K562 (cell line): ENCODE results near the gene GMDS. TPM values are rescaled to one million over a fixed set of nuclear protein-coding genes. Genes with fewer than 3 reads are reported as not detected.

Experiments
- ATAC-seq: fragments of 200-7000 bp; cut with Tn5 transposase; 3 replicates; pipeline ENCODE4 v1.9.1; 2020; ENCODE audit warnings: moderate library complexity
- BruUV-seq: library from RNA; stranded (reverse); fragments of 400-500 nt; replicated peaks from 2 replicates; lab custom pipeline; 2021; lab: Mats Ljungman, UMichigan
- CTCF ChIA-PET: fragments of 300-600 bp; formaldehyde crosslinking; extraction: SDS; loops from one replicate; lab custom pipeline; 2021; ENCODE audit warnings: low intra/inter-chr PET ratio; lab: Yijun Ruan, JAX
- POLR2A ChIA-PET: fragments of 300-600, 350-650 bp; sonication (Branson Sonifier 250); formaldehyde crosslinking; extraction: SDS; loops from one replicate; lab custom pipeline; 2021; ENCODE audit warnings: antibody characterized with exemption, inconsistent platforms; lab: Yijun Ruan, JAX
- DNase-seq, 4 experiments: peaks; one replicate each; pipeline versions ENCODE4 v3.0.0 to v3.0.0-alpha.2; 2011 to 2018; ENCODE audit warnings: low spot score in 3 of 4, mixed read lengths in 3 of 4; ENCODE audit errors: extremely low read depth in 1 of 4
- FAIRE-seq: peaks from 2 replicates; lab custom pipeline; 2011; peaks lifted over from hg19 to GRCh38; lab: Jason Lieb, UNC
- H2AFZ ChIP-seq: 2 replicates; pipeline ENCODE4 v1.6.0; 2011; ENCODE audit warnings: low read depth, low read length, control low read depth, inconsistent platforms
- H3K27ac ChIP-seq: fragments of 200-600 bp; 3 replicates; pipeline ENCODE4 v1.8.0; 2011; ENCODE audit warnings: low read depth, mild to moderate bottlenecking, control low read depth, inconsistent platforms, low read length, moderate library complexity, mixed read lengths; ENCODE audit errors: extremely low read depth
- H3K27me3 ChIP-seq, 2 experiments: fragments of 300-600 bp in 1 of 2; 2 replicates in 1 of 2; 3 replicates in 1 of 2; pipeline versions ENCODE4 v1.6.0 to v1.8.0; 2011; ENCODE audit warnings: inconsistent platforms in 2 of 2, low read length in 2 of 2, mild to moderate bottlenecking in 1 of 2, mixed read lengths in 1 of 2, moderate library complexity in 1 of 2; ENCODE audit not compliant: control insufficient read depth in 2 of 2, insufficient read depth in 2 of 2
- H3K36me3 ChIP-seq: fragments of 300-600 bp; 3 replicates; pipeline ENCODE4 v1.8.0; 2011; ENCODE audit warnings: mild to moderate bottlenecking, low read length, inconsistent platforms; ENCODE audit not compliant: control insufficient read depth, insufficient read depth
- H3K4me1 ChIP-seq, 2 experiments: fragments of 200-600 bp in 1 of 2; replicated peaks in 1 of 2; 2 replicates in 1 of 2; 3 replicates in 1 of 2; pipeline versions ENCODE4 v1.5.1 to v1.8.0; 2011; ENCODE audit warnings: inconsistent platforms in 2 of 2, low read length in 2 of 2, mild to moderate bottlenecking in 1 of 2, mixed read lengths in 1 of 2, moderate library complexity in 1 of 2; ENCODE audit not compliant: control insufficient read depth in 2 of 2, insufficient read depth in 2 of 2
- H3K4me2 ChIP-seq: 2 replicates; pipeline ENCODE4 v1.6.1; 2011; ENCODE audit warnings: low read length, control low read depth, inconsistent platforms, mixed read lengths; ENCODE audit not compliant: insufficient read depth
- H3K4me3 ChIP-seq: fragments of 200-600 bp; sonication (generic), shearing (Covaris generic); 2 replicates; pipeline ENCODE4 v1.5.1; 2016; ENCODE audit warnings: control low read depth, inconsistent platforms
- H3K79me2 ChIP-seq: fragments of 200-600 bp; 3 replicates; pipeline ENCODE4 v1.8.0; 2011; ENCODE audit warnings: low read length, inconsistent platforms; ENCODE audit not compliant: control insufficient read depth, insufficient read depth
- H3K9ac ChIP-seq, 2 experiments: 2 replicates each; pipeline versions ENCODE4 v1.6.0 to v1.6.1; 2011; ENCODE audit warnings: low read depth in 2 of 2, low read length in 2 of 2, control low read depth in 1 of 2, inconsistent platforms in 1 of 2, mild to moderate bottlenecking in 1 of 2, mixed read lengths in 1 of 2; ENCODE audit not compliant: insufficient read depth in 1 of 2
- H3K9me1 ChIP-seq: one replicate; pipeline ENCODE4 v1.6.0; 2011; ENCODE audit warnings: inconsistent platforms, mild to moderate bottlenecking, low read length, moderate library complexity; ENCODE audit not compliant: control insufficient read depth, insufficient read depth
- H3K9me3 ChIP-seq: replicated peaks from 2 replicates; pipeline ENCODE4 v1.5.1; 2011; ENCODE audit warnings: low read depth, low read length, inconsistent platforms; ENCODE audit not compliant: control insufficient read depth, insufficient read depth
- H4K20me1 ChIP-seq: replicated peaks from 2 replicates; pipeline ENCODE4 v1.6.1; 2011; ENCODE audit warnings: low read length, inconsistent platforms, mixed read lengths; ENCODE audit not compliant: control insufficient read depth, insufficient read depth
- E4F1 ChIP-seq: fragments of 250-450 bp; sonication (Bioruptor Pico); IDR thresholded peaks from 2 replicates; pipeline ENCODE4 v1.5.0; 2021; ENCODE audit warnings: mild to moderate bottlenecking, borderline replicate concordance
- GTF2E2 ChIP-seq: fragments of 200-800 bp; sonication (Bioruptor generic); IDR thresholded peaks from 2 replicates; pipeline ENCODE4 v1.6.1; 2016; ENCODE audit warnings: missing genetic modification characterization, missing compliant biosample characterization
- JUN ChIP-seq, 2 experiments: sonication (generic) in 1 of 2; formaldehyde crosslinking in 1 of 2; IDR thresholded peaks; 2 replicates each; pipeline versions ENCODE4 v1.6.1 to v1.8.0; 2012 to 2022; ENCODE audit warnings: borderline replicate concordance in 2 of 2, mild to moderate bottlenecking in 2 of 2, improper control_type of control experiment in 1 of 2, low read depth in 1 of 2, low read length in 1 of 2, missing genetic modification reagents in 1 of 2
- MED1 ChIP-seq: sonication (generic); formaldehyde crosslinking; IDR thresholded peaks from 2 replicates; pipeline ENCODE4 v1.8.1; 2023; ENCODE audit warnings: missing genetic modification reagents, borderline replicate concordance
- MLX ChIP-seq, 2 experiments: fragments of 450-650 bp in 1 of 2; sonication (generic) in 1 of 2; formaldehyde crosslinking; conservative IDR thresholded peaks; 2 replicates each; pipeline versions ENCODE4 v1.4.0 to v1.8.1; 2020 to 2022; ENCODE audit warnings: mild to moderate bottlenecking in 1 of 2, missing genetic modification reagents in 1 of 2
- NCOA1 ChIP-seq: fragments of 450-650 bp; IDR thresholded peaks from 2 replicates; pipeline ENCODE4 v1.6.1; 2016; ENCODE audit warnings: low read depth
- NR3C1 ChIP-seq: sonication (generic); formaldehyde crosslinking; IDR thresholded peaks from 2 replicates; pipeline ENCODE4 v1.8.1; 2022; ENCODE audit warnings: missing genetic modification reagents
- PHB2 ChIP-seq: fragments of 450-650 bp; IDR thresholded peaks from 2 replicates; pipeline ENCODE4 v1.6.1; 2017; ENCODE audit warnings: low read depth
- POLR3A ChIP-seq: IDR thresholded peaks from 2 replicates; pipeline ENCODE4 v1.6.1; 2011; ENCODE audit warnings: borderline replicate concordance, mild to moderate bottlenecking, moderate library complexity; ENCODE audit not compliant: insufficient read length, insufficient read depth; ENCODE audit errors: extremely low read depth
- ZC3H11A ChIP-seq: IDR thresholded peaks from 2 replicates; pipeline ENCODE4 v1.6.1; 2012; ENCODE audit warnings: low read depth, low read length, improper control_type of control experiment
- ZFP1 ChIP-seq: fragments of 450-650 bp; formaldehyde crosslinking; IDR thresholded peaks from 2 replicates; pipeline ENCODE4 v1.4.0; 2020; ENCODE audit warnings: mild to moderate bottlenecking, mixed read lengths
- ZNF3 ChIP-seq: fragments of 250-450 bp; sonication (Bioruptor Pico); IDR thresholded peaks from 2 replicates; pipeline ENCODE4 v1.5.0; 2021; ENCODE audit warnings: mild to moderate bottlenecking, moderate library complexity
- ZNF75A ChIP-seq: fragments of 450-650 bp; formaldehyde crosslinking; IDR thresholded peaks from 2 replicates; pipeline ENCODE4 v1.4.0; 2020; ENCODE audit warnings: mild to moderate bottlenecking
- WGBS: fragments of 100-300 bp; shearing (Covaris generic); methylation state at CpG from one replicate; pipeline ENCODE4 v1.1.6; 2016; ENCODE audit warnings: low coverage, mixed read lengths; ENCODE audit not compliant: insufficient coverage; ENCODE audit errors: missing lambda C conversion rate; 5-methylcytosine and 5-hydroxymethylcytosine counted together
- in situ Hi-C: fragments of 300-500 bp; cut with MboI; formaldehyde crosslinking; loops from 4 replicates; pipeline ENCODE4 v1.15.0; 2018; ENCODE audit warnings: inconsistent platforms, mixed read lengths
- intact Hi-C: fragments of 100-400 bp; cut with micrococcal nuclease; formaldehyde crosslinking; loops from 2 replicates; pipeline ENCODE4 v1.14.2; 2022
- polyA plus RNA-seq, 8 experiments: library from polyadenylated mRNA; depleted of rRNA in 4 of 8; stranded (reverse) in 5 of 8; unstranded in 3 of 8; fragments of >200 nt; fragmentation: Nextera tagmentation in 2 of 8; fragmentation: Illumina TruSeq in 1 of 8; extraction: Ambion mirVana in 2 of 8; extraction: Trizol in 1 of 8; gene quantifications; 2 replicates each; pipeline versions ENCODE4 v1.2.1 to v1.2.3, GENCODE V29; 2011 to 2014; ENCODE audit warnings: inconsistent platforms in 1 of 8, missing spikeins in 1 of 8
- total RNA-seq, 7 experiments: library from RNA; depleted of rRNA in 6 of 7; stranded (reverse); fragments of >200 nt in 6 of 7; fragmentation: Illumina TruSeq in 2 of 7; extraction: Trizol in 2 of 7; gene quantifications; 2 replicates each; pipeline versions ENCODE4 v1.2.1 to v1.2.3, GENCODE V29; 2011 to 2021; ENCODE audit warnings: low replicate concordance in 1 of 7
- TF ChIP-seq, protein P1 (sequence below): fragments of 250-450 bp; sonication (Bioruptor Pico); IDR thresholded peaks from 2 replicates; pipeline ENCODE4 v1.9.0; 2021; ENCODE audit warnings: mild to moderate bottlenecking, inconsistent platforms
- TF ChIP-seq, protein P2 (sequence below): fragments of 250-450 bp; sonication (Bioruptor Pico); IDR thresholded peaks from 2 replicates; pipeline ENCODE4 v1.8.0; 2022; ENCODE audit warnings: inconsistent platforms

Gene GMDS
- total and polyA plus RNA-seq, 9 of the 15 experiments (the other 6 are each of a cell fraction or from before 2014, with no cell fraction given): 0.48 to 31.8 (median 13.4) TPM

GRCh38 chr6:2155206-2155605 is 90.2 kb downstream of the GMDS start:
- H4K20me1 ChIP-seq: no peaks in the 10 kb centered on the region
- H3K4me2 ChIP-seq: no peak overlapping the region
- FAIRE-seq (no peak), DNase-seq (no peak), ATAC-seq (no peak)
- no peaks in the 10 kb centered on the region for H3K36me3 ChIP-seq
- no peak overlapping the region for H3K4me3 ChIP-seq
- no peaks in the 10 kb centered on the region for H3K9me1 ChIP-seq
- no peaks in the 10 kb centered on the region for H3K27me3 ChIP-seq
- H3K79me2 ChIP-seq: no peaks in the 10 kb centered on the region
- no peak overlapping the region for H2AFZ ChIP-seq
- H3K27ac ChIP-seq: no peak overlapping the region
- WGBS: 24% methylated on average over 1 of the region's 1 CpG
- ChIA-PET POLR2A (no interaction called here), CTCF (no interaction called here)
- in situ Hi-C loops: no loop called here
- H3K9ac ChIP-seq: no peak overlapping the region
- intact Hi-C loops: no loop called here
- no TSS peak for BruUV-seq
- H3K4me1 ChIP-seq: no peaks in the 10 kb centered on the region
- no peaks in the 10 kb centered on the region for H3K9me3 ChIP-seq
- TF ChIP-seq MED1 (CRISPR knock-in tag) (no peak), GTF2E2 (tag) (no peak), E4F1 (no peak), ZFP1 (CRISPR knock-in tag) (no peak), POLR3A (no peak), ZNF3 (CRISPR knock-in tag) (no peak), JUN (IDR thresholded peaks at IDR 0.05; ENCODE audit: borderline replicate concordance, low read depth, low read length) (no peak), JUN (CRISPR knock-in tag; IDR thresholded peaks at IDR 0.05; ENCODE audit: borderline replicate concordance) (no peak), ZNF75A (no peak), NCOA1 (no peak), ZC3H11A (no peak), MLX (CRISPR knock-in tag; conservative IDR thresholded peaks at IDR 0.05) (no peak), PHB2 (no peak), NR3C1 (CRISPR knock-in tag) (no peak)
- TF ChIP-seq, protein P1, sequence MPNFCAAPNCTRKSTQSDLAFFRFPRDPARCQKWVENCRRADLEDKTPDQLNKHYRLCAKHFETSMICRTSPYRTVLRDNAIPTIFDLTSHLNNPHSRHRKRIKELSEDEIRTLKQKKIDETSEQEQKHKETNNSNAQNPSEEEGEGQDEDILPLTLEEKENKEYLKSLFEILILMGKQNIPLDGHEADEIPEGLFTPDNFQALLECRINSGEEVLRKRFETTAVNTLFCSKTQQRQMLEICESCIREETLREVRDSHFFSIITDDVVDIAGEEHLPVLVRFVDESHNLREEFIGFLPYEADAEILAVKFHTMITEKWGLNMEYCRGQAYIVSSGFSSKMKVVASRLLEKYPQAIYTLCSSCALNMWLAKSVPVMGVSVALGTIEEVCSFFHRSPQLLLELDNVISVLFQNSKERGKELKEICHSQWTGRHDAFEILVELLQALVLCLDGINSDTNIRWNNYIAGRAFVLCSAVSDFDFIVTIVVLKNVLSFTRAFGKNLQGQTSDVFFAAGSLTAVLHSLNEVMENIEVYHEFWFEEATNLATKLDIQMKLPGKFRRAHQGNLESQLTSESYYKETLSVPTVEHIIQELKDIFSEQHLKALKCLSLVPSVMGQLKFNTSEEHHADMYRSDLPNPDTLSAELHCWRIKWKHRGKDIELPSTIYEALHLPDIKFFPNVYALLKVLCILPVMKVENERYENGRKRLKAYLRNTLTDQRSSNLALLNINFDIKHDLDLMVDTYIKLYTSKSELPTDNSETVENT (CRISPR knock-in tag): no peak
- TF ChIP-seq, protein P2, sequence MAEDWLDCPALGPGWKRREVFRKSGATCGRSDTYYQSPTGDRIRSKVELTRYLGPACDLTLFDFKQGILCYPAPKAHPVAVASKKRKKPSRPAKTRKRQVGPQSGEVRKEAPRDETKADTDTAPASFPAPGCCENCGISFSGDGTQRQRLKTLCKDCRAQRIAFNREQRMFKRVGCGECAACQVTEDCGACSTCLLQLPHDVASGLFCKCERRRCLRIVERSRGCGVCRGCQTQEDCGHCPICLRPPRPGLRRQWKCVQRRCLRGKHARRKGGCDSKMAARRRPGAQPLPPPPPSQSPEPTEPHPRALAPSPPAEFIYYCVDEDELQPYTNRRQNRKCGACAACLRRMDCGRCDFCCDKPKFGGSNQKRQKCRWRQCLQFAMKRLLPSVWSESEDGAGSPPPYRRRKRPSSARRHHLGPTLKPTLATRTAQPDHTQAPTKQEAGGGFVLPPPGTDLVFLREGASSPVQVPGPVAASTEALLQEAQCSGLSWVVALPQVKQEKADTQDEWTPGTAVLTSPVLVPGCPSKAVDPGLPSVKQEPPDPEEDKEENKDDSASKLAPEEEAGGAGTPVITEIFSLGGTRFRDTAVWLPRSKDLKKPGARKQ (CRISPR knock-in tag): no peak
